Hepatocyte (in vitro differentiated cells): ENCODE measurements around the gene ABCA8. TPM values are rescaled to one million over a fixed set of nuclear protein-coding genes. Genes with fewer than 3 reads are reported as not detected.

Experiments
- DNase-seq: peaks from one replicate; pipeline ENCODE4 v3.0.0-alpha.2; 2016; ENCODE audit warnings: low spot score
- H2AFZ ChIP-seq: fragments of 200-600 bp; sonication (generic); 2 replicates; pipeline ENCODE4 v1.6.0; 2016; ENCODE audit warnings: antibody characterized with exemption, mild to moderate bottlenecking
- H3K27ac ChIP-seq: fragments of 200-600 bp; sonication (generic); 2 replicates; pipeline ENCODE4 v1.5.1; 2016; ENCODE audit warnings: mild to moderate bottlenecking
- H3K27me3 ChIP-seq: fragments of 200-600 bp; sonication (generic); 2 replicates; pipeline ENCODE4 v1.6.1; 2016
- H3K36me3 ChIP-seq: fragments of 200-600 bp; sonication (generic); replicated peaks from 2 replicates; pipeline ENCODE4 v1.5.1; 2016; ENCODE audit warnings: low read depth; ENCODE audit not compliant: insufficient read depth
- H3K4me1 ChIP-seq: fragments of 200-600 bp; sonication (generic); 2 replicates; pipeline ENCODE4 v1.5.1; 2016; ENCODE audit warnings: mild to moderate bottlenecking, moderate library complexity; ENCODE audit not compliant: insufficient read depth
- H3K4me2 ChIP-seq: fragments of 200-600 bp; sonication (generic); 2 replicates; pipeline ENCODE4 v1.6.0; 2016
- H3K4me3 ChIP-seq: fragments of 200-600 bp; sonication (generic); 2 replicates; pipeline ENCODE4 v1.5.1; 2016; ENCODE audit warnings: mild to moderate bottlenecking
- H3K79me2 ChIP-seq: fragments of 200-600 bp; sonication (generic); 2 replicates; pipeline ENCODE4 v1.6.0; 2017; ENCODE audit warnings: mild to moderate bottlenecking
- H3K9me2 ChIP-seq: fragments of 200-600 bp; sonication (generic); replicated peaks from 2 replicates; pipeline ENCODE4 v1.6.0; 2017; ENCODE audit warnings: mild to moderate bottlenecking; ENCODE audit not compliant: insufficient read depth
- H3K9me3 ChIP-seq: fragments of 200-600 bp; sonication (generic); 2 replicates; pipeline ENCODE4 v1.5.1; 2016; ENCODE audit warnings: low read depth, mild to moderate bottlenecking
- H4K20me1 ChIP-seq: fragments of 200-600 bp; sonication (generic); 2 replicates; pipeline ENCODE4 v1.6.0; 2016; ENCODE audit warnings: mild to moderate bottlenecking; ENCODE audit not compliant: insufficient read depth, poor library complexity, severe bottlenecking
- CTCF ChIP-seq: fragments of 200-600 bp; sonication (generic); IDR thresholded peaks from 2 replicates; pipeline ENCODE4 v1.5.1; 2016; ENCODE audit warnings: antibody characterized with exemption, mild to moderate bottlenecking; ENCODE audit not compliant: poor library complexity
- EZH2 ChIP-seq: fragments of 200-600 bp; sonication (generic); IDR thresholded peaks from 2 replicates; pipeline ENCODE4 v1.6.1; 2016; ENCODE audit warnings: antibody characterized with exemption, mild to moderate bottlenecking, borderline replicate concordance
- EZH2phosphoT487 ChIP-seq: fragments of 200-600 bp; sonication (generic); IDR thresholded peaks from one replicate; pipeline ENCODE4 v1.6.1; 2018; ENCODE audit warnings: antibody characterized with exemption, mild to moderate bottlenecking, low read depth, moderate library complexity; ENCODE audit not compliant: unreplicated experiment, severe bottlenecking
- WGBS: methylation state at CpG from one replicate; pipeline ENCODE4 v1.1.6; 2016; ENCODE audit warnings: low lambda C conversion rate; ENCODE audit errors: missing lambda C conversion rate; 5-methylcytosine and 5-hydroxymethylcytosine counted together
- polyA plus RNA-seq: library from polyadenylated mRNA; unstranded; fragments of >200 nt; fragmentation: Nextera tagmentation; extraction: Ambion mirVana; gene quantifications from 2 replicates; pipeline ENCODE4 v1.2.1, GENCODE V29; 2016
- total RNA-seq: library from RNA; depleted of rRNA; stranded (reverse); fragments of >200 nt; gene quantifications from 2 replicates; pipeline ENCODE4 v1.2.3, GENCODE V29; 2014

ABCA8 gene
- total and polyA plus RNA-seq, 2 experiments from 2014 or later: 2.1 to 6.0 TPM

GRCh38 chr17:68939195-68939594, 16.0 kb downstream of the ABCA8 start:
- Histone ChIP-seq H3K9me3 (no peaks in the 10 kb centered on the region), H2AFZ (no peak overlapping the region), H4K20me1 (no peaks in the 10 kb centered on the region), H3K36me3 (no peaks in the 10 kb centered on the region), H3K4me1 (no peaks in the 10 kb centered on the region), H3K79me2 (no peaks in the 10 kb centered on the region), H3K4me2 (no peak overlapping the region), H3K27ac (no peak overlapping the region), H3K27me3 (no peaks in the 10 kb centered on the region), H3K9me2 (no peaks in the 10 kb centered on the region), H3K4me3 (no peak overlapping the region)
- WGBS: 68% methylated on average over 3 of the region's 3 CpGs
- DNase-seq: no peak
- TF ChIP-seq CTCF: no peak
- no peak for TF ChIP-seq EZH2
- no peak for TF ChIP-seq EZH2phosphoT487

GRCh38 chr17:68937890-68938514, 17.2 kb downstream of the ABCA8 start:
- H3K4me1 ChIP-seq: no peaks in the 10 kb centered on the region
- no peak overlapping the region for H2AFZ ChIP-seq
- no peaks in the 10 kb centered on the region for H4K20me1 ChIP-seq
- H3K36me3 ChIP-seq: no peaks in the 10 kb centered on the region
- H3K4me3 ChIP-seq: no peak overlapping the region
- H3K4me2 ChIP-seq: no peak overlapping the region
- H3K27ac ChIP-seq: no peak overlapping the region
- no peaks in the 10 kb centered on the region for H3K27me3 ChIP-seq
- 81% methylated on average over 8 of the region's 8 CpGs for WGBS
- H3K9me3 ChIP-seq: no peaks in the 10 kb centered on the region
- DNase-seq: peak; percentile 34
- no peaks in the 10 kb centered on the region for H3K79me2 ChIP-seq
- no peaks in the 10 kb centered on the region for H3K9me2 ChIP-seq
- TF ChIP-seq CTCF (no peak), EZH2phosphoT487 (no peak), EZH2 (no peak)

DNA sequence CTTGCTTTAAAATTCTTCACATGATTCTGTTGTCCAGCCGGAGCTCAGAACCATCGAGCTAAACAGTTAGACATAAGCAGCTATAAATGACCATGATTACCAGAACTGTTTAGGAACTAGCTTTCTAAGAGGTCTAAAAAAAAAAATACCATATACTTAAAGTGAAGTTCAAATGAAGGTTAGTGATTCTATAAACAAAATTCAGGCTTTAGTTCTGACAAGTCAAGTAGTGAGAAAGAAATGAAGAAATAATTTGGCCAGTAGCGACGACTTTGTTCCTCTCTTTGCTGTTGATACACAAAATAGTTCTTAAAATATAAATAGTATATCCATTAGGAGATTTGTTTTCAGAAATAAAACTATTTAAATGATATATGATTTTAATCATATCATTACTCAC, 27.7 kb downstream of the ABCA8 start:
- Histone ChIP-seq H3K4me3 (no peak overlapping the region), H3K27ac (no peak overlapping the region), H3K27me3 (no peaks in the 10 kb centered on the region), H3K4me1 (no peaks in the 10 kb centered on the region), H3K9me2 (no peaks in the 10 kb centered on the region), H3K4me2 (no peak overlapping the region), H2AFZ (no peak overlapping the region), H3K79me2 (no peaks in the 10 kb centered on the region), H3K36me3 (no peaks in the 10 kb centered on the region), H4K20me1 (no peaks in the 10 kb centered on the region), H3K9me3 (no peaks in the 10 kb centered on the region)
- no peak for TF ChIP-seq CTCF
- no peak for TF ChIP-seq EZH2phosphoT487
- TF ChIP-seq EZH2: no peak
- DNase-seq: no peak
- 82% methylated on average over 4 of the region's 4 CpGs for WGBS
